Ammon's horn (tissue), 1 donor: ENCODE data around the gene ZCWPW2.
A peak's percentile ranks its signal among the peaks of the same experiment; 100 is the strongest.

ENCODE experiments used
- DNase-seq: peaks from one replicate; pipeline ENCODE4 v3.0.0-alpha.2; 2016; ENCODE audit warnings: low spot score

Gene ZCWPW2

DNA sequence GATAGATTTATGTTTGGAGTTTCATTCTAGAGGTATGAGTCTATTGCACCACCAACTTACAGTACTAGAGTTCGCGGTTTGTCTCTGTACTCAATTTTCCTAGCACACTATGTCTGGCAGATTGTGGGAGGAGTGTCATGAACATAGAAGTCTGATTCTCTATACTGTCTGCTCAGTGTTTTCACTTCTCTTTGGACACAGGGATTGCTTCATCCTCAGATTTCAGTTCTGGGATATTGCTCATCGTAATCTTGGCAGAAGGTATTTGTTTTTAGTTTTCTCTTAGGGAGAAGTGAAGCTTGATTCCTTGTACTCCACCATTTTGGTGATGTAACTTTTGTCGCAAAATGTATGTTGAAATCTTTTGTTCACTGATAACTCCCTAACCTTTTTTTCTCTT lies 27.9 kb downstream of the ZCWPW2 start:
- peak; percentile 9 for DNase-seq

DNA sequence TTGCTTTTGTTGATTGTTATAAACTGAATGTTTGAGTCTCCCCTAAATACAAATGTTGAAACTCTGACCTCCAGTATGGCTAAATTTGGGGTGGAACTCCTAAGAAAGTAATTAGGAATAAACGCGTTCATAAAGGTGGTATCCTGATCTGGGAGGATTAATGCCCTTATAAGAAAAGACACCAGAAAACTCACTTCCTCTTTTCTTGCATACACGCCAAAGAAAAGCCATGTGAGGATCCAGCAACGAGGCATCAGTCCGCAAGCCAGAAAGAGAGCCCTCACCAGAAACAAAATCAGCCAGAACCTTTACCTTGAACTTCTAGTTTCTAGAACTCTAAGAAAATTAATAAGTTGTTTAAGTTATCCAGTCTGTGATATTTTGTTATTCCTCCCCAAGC lies 37.5 kb downstream of the ZCWPW2 start:
- no peak for DNase-seq

DNA sequence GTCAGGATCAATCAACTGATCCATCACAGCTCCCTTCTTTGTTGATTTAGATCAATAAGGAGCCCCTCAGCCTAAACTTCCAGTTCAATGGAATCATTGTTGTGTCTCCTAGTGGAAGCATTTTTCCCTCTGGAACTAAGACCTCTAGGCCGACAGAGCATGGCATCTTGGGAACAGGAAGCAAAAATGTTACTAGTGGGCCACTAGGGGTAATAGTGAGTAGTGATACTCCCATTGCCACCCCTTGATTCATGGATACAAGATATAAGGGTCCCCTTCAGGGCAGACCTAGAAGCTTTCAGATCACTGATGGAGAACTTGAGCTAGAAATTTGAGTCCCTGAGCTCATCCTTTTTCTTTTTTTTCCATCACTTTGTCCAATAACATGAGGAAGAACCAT lies 40.5 kb downstream of the ZCWPW2 start:
- DNase-seq = no peak

DNA sequence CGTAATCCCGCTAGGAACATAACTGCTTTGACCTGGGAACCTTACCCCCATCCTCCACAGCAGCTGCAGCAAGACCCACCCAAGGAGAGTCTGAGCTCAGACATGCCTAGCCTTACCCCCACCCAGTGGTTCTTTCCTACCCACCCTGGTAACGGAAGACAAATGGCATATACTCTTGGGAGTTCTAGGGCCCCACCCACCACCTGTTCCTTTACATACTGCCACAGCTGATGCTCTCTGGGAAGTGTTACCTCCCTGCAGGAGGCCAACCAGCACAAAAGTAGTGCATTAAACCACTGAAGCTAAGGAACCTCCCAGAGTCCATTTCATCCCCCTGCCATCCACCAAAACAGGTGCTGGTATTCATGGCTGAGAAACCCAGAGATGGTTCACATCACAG lies 50.7 kb downstream of the ZCWPW2 start:
- DNase-seq = no peak

DNA sequence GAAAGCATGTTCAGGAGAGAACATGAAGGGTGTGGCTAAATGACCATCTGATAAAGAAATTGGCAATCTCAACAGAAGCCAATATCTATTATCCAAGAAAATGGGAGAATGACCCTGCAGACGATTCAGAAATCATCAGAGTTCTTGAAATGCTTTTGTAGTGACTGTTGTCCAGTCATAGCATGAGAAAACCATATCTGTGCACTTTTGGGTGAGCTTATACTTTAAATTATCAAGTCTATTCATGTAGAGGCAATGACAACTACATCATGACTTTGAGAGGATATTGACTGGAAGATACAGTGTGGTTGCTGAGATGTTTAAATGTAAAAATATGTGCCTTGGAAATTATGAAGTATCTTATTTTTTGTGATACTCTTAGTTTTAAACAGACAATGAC lies 57.7 kb downstream of the ZCWPW2 start:
- no peak for DNase-seq

DNA sequence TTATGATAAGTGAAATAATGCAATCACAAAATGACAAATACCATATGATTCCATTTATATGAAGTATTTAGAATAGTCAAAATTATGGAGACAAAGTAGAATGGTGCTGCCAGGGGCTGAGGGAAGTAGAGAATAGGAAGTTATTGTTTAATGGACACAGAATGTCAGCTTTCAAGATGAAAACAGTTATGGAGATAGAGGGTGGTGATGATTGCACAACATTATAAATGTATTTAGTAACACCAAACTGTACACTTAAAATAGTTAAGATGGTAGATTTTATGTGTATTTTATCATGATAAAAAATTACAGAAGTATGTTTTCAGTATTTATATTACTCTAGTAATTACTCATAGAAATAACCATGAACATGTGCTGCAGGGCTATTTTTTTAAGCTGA lies 100.9 kb downstream of the ZCWPW2 start:
- no peak for DNase-seq

DNA sequence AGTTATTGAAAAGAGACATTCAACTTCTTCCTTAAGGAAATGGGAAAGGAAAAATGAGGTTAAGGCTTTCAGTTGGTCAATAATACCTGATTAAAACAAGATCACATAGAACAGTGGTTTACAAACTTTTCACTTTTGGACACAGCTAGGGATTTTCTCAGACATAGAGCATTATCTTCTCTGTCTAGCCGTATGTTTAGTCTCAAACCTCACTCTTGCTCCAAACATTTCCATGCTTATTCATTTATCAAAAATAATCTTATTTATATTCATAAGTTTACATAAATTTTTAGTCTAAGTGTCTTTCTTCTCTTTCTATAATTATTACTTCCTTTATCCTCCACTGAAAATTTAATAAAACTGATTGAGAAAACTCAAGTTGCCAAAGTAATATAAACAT lies 114.3 kb downstream of the ZCWPW2 start:
- DNase-seq = no peak

DNA sequence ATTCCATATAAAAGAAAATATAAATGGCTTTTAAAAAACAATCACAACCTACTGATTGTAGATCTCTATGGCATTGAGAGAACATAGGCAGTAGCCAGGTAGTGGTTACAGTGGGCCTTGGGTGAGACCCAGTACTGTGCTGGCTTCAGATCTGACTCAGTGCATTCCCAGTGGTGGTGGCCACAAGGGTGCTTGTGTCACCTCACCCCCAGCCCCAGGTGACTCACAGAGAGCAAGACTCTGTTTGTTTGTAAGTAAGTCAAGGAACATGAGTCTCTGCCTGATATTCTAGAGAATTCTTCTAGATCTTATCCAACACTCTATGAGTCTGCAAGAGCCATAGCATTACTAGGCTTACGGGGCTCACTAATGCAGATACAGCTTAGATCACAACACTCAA lies 118.9 kb downstream of the ZCWPW2 start:
- DNase-seq = no peak

DNA sequence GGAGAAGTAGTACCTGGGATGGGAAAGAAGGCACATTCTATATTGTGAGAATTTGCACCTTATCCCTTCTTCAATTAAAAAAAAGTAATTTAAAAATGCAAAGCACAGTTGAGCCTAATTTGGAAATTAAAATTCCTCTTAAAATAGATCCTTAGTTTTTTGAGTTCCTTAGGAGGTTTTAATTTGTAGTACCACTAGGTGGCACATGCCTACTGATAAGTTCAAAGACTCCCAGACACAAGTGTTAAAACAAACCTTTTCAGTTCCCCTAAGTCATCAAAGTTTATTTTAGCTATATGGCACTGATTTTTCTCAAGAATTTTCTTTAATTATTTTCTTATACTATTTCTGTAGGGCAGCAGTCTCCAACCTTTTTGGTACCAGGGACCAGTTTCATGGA lies 127.7 kb downstream of the ZCWPW2 start:
- peak; percentile 55 for DNase-seq

DNA sequence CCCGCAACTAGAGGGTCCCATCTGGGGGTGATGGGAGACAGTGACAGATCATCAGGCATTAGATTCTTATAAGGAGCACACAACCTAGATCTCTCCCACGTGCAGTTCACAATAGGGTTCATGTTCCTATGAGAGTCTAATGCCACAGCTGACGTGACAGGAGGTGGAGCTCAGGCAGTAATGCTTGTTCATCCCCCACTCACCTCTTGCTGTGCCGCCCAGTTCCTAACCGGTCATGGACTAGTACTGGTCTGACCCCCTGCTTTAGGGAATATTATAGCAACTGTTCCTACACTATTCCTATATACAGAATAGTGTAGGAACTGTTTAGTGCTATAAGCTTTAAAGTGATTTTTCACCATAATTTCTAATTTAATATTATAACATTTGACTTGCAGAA lies 128.2 kb downstream of the ZCWPW2 start:
- DNase-seq = no peak

DNA sequence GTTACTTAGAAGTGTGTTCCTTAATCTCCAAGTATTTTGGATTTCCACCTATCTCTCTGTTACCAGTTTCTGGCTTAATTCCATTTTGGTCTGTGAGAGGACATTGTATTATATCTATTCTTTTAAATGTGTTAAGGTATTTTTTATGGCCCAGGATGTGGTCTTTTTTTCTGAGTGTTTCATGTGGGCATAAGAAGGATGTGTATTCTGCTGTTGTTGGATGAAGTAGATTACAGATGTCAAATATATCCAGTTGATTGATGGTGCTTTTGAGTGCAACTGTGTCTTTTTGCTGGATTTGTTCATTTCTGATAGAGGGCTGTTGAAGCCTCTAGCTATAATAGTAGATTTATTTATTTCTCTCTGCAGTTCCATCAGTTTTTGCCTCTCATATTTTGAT lies 136.6 kb downstream of the ZCWPW2 start:
- DNase-seq = no peak

DNA sequence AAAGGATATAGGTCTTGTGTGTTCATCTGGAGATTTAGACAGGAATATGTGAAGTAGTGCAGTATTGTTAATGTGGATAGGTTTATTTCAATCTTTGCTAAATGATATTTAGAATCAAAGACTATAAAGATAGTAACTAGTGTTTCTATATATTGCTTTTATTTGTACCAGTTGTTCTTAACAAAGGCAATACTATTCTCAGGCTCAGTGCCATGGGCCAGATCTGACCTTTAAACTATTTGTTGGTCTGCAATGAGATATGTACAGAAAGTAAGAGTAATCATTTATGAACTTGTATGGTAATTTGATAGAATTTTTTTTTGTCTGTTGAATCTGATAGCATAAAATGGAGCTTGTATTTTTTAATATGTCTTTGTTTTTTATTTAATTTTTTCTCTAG lies 146.8 kb downstream of the ZCWPW2 start:
- no peak for DNase-seq

DNA sequence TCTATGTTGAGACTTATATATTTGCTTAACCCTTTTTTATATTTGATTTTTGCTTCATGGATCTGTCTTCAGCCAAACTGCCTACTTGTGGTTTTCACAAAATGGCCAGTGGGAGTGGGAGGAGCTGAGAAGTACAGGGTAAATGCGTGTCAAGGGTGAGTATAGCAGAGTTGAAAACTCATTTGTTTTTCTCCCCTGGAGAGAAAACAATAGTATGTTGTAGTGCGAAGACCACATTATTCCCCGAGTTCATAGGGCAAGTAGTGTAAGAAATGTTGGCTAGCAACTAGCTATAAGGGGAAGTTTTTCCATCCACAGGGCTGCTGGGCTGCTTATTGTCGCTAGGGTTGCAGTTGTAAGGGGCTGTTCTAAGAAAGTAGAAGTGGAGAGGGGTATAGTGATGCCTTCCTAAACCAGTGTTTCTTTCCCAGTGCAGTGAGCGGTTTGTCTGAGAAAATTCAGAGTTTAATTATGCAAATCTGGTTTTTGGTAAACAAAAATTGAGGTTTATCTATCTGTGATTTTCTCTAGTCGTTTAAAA lies 153.9 kb downstream of the ZCWPW2 start:
- no peak for DNase-seq

DNA sequence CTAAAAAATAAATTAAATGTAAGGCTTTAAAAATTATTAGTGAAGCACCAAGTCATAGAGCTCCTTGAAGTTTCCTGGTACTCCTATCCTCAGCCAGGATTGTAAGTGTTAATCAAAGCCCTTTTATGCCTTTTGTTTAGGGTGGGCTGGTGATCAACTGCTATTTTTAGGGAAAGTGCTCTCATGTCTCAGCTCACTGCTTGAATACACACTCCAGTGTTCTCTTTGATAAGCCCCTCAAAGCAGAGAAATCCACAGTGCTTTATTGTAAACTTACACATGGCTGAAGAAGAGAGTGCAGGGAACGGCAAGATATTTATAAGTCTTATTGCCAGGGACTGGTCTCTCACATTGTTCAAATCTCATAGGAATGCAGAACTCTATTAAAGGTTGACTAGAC lies 156.5 kb downstream of the ZCWPW2 start:
- DNase-seq = no peak

DNA sequence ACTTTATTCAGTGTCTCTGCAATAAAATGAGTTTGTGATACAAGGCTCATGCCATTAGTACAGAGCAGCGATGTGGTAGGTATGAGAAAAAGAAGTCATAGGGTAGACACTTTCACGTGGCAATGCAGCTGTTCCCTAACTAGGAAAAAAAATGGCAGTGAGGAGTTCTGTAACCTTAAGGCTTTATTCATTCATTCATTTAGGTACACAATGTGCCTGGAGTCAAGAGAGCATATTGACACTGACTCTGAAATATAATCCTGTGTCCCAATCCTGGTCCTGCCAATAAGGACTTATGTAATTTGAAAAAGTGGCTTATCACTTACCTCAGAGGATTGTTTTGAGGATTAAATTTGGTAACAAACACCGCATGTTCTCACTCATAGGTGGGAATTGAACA lies 173.1 kb downstream of the ZCWPW2 start:
- DNase-seq = no peak

DNA sequence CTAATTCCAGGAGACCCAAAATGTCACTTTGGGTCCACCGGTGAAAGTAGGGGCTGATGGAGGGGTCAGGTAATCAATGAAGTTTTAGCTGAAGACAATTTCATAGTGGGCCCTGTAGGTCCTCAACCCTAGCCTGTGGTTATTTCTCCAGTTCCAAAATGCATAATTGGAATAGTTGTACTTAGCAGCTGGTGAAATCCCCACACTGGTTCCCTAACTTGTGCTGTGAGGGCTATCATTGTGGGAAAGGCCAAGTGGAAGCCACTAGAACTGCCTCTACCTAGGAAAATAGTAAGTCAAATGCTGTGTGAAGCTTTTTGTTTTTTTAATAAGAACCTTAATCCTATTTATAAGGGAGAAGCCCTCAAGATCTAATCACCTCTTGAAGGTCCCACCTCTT lies 193.8 kb downstream of the ZCWPW2 start:
- DNase-seq = no peak

DNA sequence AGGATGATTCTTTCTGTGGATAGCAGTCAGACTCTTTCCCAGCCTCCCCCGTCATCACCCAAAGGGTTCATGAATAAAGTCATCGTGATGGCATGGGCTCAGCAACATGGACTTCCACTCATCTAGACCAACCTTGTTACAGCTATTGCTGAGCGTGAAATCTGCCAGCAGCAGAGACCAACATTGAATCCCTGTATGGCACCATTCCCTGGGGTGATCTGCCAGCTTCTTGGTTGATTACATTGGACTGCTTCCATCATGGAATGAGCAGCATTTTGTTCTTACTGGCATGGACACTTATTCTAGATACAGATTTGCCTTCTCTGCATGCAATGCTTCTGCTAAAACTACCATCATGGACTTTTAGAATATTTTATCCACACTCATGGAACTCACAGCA lies 195.7 kb downstream of the ZCWPW2 start:
- peak; percentile 3 for DNase-seq

DNA sequence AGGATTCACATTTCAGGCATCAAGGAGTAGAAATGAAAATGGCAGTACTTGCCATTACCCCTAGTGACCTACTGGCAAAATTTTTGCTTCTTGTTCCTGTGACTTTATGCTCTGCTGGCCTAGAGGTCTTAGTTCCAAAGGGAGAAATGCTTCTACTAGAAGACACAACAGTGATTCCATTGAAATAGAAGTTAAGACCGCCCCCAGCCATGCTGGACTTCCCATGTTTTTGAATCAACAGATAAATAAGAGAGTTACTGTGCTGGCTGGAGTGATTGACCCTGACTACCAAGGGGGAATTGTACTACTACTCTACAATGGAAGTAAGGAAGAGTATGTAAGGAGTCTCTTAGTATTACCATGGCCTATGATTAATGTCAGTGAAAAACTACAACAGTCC lies 196.3 kb downstream of the ZCWPW2 start:
- DNase-seq = no peak

DNA sequence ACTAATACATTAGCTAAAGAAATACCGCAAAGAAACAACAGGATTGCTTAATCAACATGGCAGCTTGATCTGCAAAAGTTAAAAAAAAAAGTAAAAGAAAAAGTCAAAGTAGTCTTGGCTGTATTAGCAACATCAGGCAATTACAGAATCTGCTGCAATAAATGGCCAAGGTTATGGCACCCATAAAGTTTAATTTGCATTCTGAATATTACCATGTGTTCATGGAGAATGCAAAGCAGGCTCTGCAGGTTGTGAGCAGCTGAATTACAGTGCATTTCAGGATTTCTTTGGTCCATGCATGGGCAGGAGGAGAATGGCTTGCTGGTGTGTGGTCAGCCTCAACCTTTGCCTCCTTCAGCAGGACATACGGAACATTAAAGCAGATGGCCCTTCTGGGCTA lies 199.2 kb downstream of the ZCWPW2 start:
- no peak for DNase-seq

DNA sequence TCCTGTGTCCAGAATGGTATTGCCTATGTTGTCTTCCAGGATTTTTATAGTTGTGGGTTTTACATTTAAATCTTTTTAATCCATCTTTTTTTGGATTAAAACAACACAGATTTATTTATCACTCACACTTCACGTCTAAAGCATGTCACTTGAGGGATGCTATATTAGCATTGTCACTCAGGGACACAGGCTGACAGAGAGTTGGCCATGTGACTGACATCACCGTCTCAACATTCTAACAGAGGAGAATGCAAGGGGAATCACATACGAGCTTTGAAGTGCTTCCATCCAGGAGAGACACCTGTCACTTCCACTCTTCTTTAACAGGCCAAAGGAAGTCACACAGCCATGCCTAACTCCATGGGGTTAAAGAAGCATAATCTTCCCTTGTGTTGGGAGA lies 204.7 kb downstream of the ZCWPW2 start:
- DNase-seq = no peak

DNA sequence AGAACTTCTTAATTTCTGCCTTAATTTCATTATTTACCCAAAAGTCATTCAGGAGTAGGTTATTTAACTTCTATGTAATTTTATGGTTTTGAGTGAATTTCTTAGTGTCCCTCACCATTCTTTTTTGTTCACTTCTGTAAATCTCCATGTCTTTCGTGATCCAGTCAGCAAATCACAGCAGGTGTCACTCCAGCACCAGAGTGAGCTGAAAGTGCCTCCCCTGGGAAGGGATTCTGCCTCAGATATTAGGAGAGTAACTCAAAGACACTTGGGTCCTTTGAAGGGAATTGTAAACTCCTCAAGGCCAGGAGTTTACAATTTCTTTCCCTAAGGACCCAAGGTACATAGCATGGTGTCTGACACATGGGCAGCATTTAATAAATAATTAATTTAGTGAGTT lies 207.7 kb downstream of the ZCWPW2 start:
- DNase-seq = no peak

DNA sequence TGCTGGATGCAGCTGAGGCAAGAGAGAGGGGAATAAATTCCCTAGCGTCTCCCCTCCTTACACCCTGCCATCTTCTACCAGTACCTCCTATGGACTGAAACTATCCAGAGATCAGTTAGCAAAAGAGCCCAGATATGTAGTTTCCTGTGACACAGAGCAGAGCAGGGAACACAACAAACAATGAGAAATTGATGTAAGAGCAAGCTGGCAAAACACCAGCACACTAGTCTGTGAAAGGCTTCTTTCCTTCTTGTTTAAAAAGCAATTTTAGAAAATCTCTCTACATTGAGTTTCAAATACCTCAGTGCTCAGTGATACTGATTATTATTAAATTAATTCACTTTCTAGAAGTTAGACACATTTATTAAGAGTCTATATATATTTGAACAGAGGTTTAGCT lies 215.7 kb downstream of the ZCWPW2 start:
- DNase-seq = peak; percentile 21

DNA sequence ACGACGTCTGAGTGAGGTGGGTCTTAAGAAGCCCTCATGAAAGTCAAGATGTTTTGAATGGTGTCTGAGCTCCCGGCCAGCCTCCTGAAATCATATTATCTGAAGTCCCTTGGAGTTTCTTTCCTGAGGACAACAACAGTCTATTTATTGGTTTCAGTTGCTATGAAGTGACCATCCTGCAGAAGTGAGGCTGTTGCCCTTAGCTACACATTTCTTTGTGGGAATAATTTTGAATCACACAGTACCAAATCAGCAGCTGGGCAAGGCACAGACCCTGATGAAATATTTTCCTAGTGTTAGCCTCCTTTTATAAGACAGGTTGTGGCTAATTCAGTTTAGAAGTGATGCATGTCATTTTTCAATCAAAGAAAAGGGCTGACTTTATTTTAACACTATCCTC lies 220.8 kb downstream of the ZCWPW2 start:
- no peak for DNase-seq

DNA sequence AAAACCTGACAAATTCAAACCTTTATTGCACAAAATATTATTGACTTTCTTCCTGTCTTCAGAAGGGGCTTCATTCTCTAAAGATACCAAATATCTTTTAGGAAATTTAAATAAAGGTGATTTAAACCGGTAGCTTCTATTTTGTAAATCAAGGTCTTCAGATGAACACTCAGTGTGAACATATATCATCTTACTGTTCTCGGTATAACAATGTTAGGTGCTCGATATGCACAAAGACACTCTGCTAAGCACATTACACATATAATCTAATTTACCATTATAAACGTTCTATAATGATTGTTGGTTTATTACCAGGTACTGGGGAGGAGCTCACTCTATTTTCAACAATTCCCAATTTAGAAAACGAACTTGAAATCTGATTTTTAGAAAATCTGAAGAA lies 225.5 kb downstream of the ZCWPW2 start:
- DNase-seq = no peak

DNA sequence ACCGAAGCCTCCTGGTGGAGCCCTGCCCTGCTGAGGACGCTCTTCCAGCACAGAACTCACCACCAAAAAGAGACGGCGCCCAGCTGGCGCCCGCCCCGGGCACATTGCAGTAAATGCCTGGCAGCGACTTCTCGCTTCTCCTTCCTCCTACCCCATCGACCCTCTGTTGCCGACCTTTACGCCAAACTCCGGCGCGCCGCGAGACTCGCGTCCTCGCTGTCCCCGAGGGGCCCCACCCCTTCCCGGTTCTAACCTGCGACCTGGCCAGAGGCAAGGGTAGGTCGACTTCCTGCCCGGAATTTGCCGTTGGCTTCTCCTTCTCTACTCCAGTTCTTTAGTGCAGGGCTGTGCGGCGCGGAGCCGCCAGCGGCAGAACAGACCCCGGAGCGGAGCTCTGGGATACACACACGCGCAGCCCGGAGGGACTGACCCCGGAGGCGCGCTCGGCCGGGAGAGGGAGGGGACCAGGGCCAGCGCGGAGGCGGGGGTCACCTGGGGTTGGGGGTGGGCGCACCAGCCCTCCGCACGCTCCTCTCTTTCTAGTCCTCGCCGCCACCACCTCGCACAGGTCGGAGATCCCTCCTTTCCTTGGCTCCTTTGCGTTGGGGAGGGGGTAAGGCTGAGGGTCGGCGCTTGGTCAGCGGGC lies 226.7 kb downstream of the ZCWPW2 start:
- DNase-seq = peak; percentile 11
